GM12872 (cell line): ENCODE data around the gene CNOT10.

ENCODE experiments used
- TF ChIP-seq, protein P1 (sequence below): IDR thresholded peaks from 3 replicates; pipeline ENCODE4 v1.5.1; 2011; ENCODE audit warnings: low read depth, mild to moderate bottlenecking, low read length, moderate library complexity; ENCODE audit not compliant: insufficient read depth

The CNOT10 gene

GRCh38 chr3:32780071-32780734, 95.2 kb downstream of the CNOT10 start:
- TF ChIP-seq, protein P1, sequence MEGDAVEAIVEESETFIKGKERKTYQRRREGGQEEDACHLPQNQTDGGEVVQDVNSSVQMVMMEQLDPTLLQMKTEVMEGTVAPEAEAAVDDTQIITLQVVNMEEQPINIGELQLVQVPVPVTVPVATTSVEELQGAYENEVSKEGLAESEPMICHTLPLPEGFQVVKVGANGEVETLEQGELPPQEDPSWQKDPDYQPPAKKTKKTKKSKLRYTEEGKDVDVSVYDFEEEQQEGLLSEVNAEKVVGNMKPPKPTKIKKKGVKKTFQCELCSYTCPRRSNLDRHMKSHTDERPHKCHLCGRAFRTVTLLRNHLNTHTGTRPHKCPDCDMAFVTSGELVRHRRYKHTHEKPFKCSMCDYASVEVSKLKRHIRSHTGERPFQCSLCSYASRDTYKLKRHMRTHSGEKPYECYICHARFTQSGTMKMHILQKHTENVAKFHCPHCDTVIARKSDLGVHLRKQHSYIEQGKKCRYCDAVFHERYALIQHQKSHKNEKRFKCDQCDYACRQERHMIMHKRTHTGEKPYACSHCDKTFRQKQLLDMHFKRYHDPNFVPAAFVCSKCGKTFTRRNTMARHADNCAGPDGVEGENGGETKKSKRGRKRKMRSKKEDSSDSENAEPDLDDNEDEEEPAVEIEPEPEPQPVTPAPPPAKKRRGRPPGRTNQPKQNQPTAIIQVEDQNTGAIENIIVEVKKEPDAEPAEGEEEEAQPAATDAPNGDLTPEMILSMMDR = no peak

DNA sequence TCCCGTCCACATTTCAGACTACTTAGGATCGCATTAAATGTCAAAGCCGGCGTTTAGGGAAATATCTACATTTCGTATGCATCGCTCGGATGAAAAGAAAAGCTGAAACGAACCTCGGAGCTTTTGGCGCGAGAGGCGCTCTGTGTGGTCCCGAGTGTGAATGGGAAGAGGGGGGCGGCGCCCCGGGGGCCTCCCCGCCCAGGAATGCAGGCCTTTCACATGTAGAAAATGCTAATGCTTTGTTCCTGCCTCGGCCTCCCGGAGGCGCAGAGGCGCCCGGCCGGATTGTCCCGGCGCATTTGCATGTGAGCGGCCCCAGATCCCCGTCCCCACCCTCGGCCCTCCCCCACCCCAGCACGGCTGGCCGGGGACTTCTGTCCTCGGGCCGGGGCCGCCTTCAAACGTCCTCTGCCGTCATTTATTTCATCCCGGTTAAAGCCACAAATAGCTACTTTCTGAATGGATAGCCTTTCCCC, 95.8 kb downstream of the CNOT10 start:
- TF ChIP-seq, protein P1 = peak; percentile 27; the same call in 2 of the 3 replicates

DNA sequence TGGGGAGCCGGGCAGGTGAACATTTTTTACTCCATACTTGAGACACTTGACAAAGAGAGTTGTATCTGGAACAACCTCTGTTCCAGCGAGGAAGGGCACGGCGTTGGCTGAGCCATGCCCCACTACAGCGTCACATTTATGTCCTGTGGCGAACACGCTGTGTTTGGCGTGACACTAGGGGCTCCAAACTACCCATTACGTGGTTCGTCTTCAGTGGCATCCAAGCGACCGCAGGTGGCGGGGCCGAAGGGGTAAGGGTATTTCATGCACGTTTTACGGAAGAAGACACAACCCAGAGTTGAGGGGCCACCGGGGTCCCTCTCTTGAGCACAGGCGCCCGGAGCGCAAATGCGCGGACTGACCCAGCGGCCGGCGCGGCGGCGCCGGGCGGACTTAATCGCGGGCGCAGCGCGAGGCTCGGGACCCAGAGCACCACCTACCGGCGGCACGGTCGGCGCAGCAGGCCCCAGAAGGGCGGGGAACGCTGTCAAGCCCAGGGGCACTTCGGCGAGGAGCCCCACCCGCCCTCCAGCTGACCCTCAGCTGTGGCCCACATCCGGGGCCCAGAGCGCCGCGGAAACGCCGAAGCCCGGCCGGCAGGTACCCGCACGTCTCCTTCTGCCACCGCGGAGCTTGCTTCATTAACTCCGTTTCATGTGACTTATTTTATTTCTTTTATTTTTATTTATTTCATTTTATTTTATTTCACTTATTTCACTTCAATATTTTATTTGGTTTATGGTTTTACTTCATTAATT, 96.4 kb downstream of the CNOT10 start:
- TF ChIP-seq, protein P1 = peak; percentile 83

- TF ChIP-seq, protein P1 = no peak
These were observed 97.4 kb downstream of the CNOT10 start for GRCh38 chr3:32782407-32782806.

GRCh38 chr3:32791833-32792232, 106.8 kb downstream of the CNOT10 start:
- TF ChIP-seq, protein P1 = no peak

- TF ChIP-seq, protein P1 = no peak
These were observed 109.7 kb downstream of the CNOT10 start for GRCh38 chr3:32794487-32795308.

DNA sequence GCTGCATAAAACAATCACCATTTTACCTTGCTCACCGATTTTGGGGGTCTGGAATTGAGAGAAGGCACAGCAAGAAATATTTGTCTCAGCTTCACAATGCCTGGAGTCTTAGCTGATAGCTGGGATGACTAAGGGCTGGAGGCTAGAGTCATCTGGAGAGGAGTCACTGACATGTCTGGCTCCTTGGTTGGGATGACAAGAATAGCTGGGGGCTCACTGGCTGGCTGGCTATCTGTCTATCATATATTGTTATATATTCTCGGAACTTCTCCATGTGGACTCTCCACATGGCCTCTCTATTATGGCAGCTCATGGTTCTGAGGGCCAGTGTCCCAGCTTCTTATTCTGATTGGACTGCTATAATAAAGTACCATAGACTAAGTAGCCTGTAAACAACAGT, 112.8 kb downstream of the CNOT10 start:
- TF ChIP-seq, protein P1 = no peak
